ENCODE measurements around the gene KRAS.

- peak in 1 of 6 experiments; percentile 4 for TF ChIP-seq CTCF (IDR thresholded peaks at IDR 0.05)
- TF ChIP-seq POLR2A (IDR thresholded peaks at IDR 0.05) = peak in 2 of 4 donors; percentile 64 to 70
These were observed 55.4 kb downstream of the KRAS start, which contains the start of the genes DNAI7 and ETFRF1 for GRCh38 chr12:25195056-25195971.
